NCI-H748 (cell line): Measurements from ENCODE around the gene GLG1.
"Not testable (repeated sequence)": the region's sequence is repeated elsewhere in the genome, so short reads cannot be mapped to it uniquely, and the experiment has no call there.

Experiments used
- DNase-seq: peaks from one replicate; lab custom pipeline; 2025; ENCODE audit not compliant: unreplicated experiment; lab: John Stamatoyannopoulos, UW

The GLG1 gene

DNA sequence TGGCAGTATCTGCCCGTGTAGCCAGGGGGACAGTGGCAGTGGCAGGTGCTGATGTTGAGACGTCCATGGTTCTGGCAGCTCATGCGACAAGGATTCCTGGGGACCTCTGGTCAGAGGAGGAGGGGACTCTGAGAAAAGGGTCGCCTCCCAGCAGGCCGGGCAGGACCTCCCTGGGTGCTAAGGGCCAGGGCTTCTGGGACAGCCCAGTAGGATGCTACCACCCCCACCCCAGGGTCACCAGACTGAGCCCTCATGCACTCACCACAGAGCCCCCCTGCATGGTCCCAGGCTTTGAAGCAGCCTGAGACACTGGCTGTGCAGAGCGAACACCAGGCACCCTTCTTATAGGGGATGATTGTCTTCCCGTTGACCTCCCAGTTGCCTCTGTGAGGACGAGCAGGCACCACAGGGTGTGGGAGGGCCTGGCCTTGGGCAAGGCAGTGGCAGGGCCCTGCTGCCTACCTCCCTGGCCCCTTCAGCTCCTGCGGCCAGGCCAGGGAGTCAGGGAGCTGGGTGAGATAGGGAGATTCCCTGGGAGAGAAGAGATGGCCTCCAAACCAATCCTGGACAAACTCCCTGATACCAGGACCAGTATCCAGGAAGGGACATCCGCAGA, 194.0 kb downstream of the GLG1 start:
- not testable (repeated sequence) for DNase-seq

DNA sequence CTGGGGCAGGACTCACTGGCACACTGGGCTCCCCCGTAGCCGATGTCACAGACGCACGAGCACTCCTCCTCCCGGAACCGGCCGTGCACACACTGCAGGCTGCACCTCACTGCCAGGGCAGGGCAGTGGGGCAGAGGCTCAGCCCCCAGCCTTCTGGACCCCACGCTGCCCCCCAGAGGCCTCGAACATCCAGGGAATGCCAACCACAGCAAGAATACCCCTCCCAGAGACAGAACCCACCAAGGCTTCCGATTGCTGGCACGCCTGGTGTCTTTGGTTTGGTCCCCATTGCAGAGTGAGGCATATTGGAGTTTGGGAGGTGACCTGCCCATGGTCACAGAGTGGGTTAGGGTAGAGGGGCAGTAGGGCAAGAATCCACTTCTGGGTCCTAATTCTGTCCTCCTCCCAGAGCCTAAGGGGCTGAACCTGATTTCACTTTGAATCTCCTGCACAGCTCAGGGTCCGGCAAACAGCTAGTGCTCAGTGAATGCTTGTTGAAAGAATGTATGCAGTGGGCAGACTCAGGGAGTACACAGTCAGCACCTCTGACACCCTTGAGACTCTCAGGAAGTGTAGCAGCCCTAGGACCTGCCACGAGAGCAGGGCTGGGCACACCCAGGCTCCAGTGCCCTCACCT, 194.7 kb downstream of the GLG1 start:
- DNase-seq, result not testable (repeated sequence)

DNA sequence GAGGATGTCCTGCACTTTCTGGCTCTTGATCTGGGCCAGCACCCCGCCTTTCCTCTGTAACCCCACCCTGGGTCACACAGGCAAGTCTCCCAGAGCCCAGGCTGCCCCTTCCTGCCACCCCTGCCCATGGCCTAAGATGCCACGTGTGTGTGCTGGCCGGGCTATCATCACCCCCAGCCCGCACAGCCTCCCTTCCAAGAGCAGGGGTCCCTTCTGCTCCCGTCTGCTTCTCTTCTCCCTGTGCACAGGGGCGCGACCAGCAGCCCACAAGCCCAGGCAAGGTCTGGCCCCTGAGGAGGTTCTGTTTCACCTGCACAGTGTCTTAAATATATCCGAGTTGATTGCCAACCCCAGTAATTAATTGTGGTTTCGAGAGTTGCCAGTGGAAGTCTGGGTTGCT, 195.9 kb downstream of the GLG1 start:
- not testable (repeated sequence) for DNase-seq

DNA sequence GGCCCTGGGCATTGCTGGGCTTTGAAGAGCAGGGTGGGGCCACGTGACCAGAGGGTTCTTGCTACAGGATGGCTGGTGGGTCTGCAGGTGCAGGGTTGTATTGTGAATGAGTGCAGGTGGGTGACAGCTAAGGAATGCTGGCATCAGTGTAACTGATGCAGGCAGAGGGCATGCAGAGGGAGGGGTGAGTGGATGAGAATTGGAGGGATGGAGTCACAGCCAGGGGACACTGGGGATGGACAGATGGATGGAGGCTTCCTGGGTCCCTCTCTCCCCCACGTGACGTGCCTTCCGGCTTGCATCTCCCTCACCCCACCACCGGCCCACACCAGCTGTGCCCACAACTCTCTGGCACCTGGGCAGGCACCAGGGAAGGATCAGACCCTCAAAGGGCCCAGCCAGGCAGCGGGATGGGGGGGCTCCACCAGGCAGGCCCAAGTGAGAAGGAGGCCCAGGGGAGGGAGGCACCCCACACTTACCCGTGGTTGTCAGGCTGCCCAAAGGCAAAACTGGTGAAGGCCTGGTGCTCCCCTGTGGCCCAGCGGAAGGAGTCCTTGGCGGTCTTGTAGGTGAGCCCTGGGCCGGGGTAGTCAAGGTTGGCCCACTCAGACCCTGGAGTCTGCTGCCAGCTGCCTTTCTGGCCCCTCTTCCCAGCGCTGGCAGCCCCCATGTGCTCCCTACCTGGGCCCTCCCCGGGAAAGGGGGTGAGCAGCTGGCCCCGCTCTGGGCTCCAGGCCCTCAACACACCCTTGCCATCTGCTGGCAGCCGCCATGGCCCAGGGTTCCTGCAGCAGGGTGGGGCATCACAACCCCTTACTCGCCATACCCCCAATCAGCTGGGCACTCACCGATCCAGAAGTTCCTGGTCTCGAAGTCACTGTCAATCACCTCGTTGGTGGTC, 196.6 kb downstream of the GLG1 start:
- DNase-seq, result not testable (repeated sequence)

DNA sequence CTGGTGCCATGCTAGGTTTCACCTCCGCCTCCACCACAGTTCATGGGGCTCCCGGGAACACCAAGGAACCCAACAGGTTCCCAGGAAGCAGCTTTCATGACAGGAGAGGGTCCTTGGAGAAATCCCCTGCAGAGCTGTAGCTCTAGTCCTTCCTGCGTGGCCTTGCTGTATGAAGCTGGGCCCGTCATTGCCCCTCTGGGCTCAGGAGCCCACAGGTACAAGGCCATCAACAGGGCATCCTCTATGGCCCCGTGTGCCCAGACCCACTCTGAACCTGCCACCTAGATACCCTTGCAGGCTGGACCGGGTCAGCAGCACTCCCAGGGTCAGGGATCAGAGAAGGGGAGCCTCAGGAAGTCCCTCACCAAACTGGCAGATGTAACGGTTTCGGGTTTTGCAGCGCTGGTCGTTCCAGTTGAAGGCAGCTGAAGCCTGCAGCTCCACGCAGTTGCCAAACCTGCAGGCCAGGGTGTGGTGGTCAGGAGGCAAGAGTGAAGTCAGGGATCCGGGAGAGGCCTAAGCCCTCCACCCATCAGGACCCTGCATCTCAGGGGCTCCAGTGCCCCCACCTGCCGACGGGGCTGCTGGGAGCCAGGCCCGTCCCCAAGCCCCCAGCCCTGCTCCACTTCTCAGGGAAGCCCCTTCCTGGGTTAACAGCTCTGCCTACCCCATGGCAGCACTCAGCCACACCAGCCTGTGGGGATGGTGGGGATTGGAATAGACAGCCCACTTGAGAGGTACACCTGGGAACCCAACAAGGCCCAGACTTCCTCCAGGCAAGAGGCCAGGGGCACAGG, 197.5 kb downstream of the GLG1 start:
- not testable (repeated sequence) for DNase-seq

DNA sequence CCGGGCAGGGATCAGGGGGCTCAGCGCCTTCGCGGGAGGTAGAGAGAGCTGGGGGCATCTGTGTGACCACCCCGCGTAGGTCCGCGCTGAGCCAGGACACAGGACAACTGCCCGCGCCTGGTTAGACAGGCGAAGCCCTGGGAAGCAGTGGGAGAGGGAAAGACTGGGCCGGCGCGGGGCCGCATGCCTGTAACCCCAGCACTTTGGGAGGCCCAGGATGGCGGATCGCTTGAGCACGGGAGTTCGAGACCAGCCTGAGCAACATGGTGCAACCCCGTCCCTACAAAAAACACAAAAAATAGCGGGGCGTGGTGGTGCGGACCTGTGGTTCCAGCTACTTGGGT, 199.6 kb downstream of the GLG1 start:
- not testable (repeated sequence) for DNase-seq

DNA sequence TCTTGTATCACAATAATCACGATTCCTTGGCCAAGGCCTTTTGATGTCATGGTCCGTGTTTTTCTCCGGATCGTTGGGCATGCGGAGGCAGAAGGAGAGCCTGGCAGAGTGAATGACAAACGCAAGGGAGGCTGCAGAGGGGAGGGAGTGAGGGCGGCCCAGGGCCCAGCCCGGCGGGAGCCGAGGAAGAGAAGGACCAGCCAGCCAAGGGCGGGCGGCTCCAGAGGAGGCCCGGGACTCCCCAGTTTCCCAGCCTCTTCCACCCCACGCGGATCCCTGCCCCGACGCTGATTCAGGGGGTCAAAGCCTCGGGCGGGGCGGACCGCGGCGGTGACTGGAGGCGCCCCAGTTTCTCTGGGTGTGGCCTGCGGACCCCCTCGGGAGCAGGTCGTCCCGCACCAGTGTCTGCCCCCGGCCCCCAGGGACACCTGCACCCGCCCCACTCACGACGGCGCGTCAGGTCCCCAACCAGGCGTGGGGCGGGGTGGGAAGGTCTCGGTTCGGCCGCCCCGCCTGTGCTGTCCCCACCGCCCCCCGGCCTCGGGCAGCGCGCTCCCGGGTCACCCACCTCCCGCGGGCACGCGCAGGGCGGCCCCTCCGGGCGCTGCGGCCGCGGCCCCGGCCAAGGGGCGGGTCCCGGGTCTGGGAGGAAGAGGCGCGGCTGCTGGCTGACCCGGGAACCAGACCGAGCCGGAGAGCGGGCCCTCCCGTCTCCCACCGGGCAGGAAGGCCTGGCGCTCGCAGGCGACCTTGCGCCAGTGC, 200.1 kb downstream of the GLG1 start:
- DNase-seq, result not testable (repeated sequence)

DNA sequence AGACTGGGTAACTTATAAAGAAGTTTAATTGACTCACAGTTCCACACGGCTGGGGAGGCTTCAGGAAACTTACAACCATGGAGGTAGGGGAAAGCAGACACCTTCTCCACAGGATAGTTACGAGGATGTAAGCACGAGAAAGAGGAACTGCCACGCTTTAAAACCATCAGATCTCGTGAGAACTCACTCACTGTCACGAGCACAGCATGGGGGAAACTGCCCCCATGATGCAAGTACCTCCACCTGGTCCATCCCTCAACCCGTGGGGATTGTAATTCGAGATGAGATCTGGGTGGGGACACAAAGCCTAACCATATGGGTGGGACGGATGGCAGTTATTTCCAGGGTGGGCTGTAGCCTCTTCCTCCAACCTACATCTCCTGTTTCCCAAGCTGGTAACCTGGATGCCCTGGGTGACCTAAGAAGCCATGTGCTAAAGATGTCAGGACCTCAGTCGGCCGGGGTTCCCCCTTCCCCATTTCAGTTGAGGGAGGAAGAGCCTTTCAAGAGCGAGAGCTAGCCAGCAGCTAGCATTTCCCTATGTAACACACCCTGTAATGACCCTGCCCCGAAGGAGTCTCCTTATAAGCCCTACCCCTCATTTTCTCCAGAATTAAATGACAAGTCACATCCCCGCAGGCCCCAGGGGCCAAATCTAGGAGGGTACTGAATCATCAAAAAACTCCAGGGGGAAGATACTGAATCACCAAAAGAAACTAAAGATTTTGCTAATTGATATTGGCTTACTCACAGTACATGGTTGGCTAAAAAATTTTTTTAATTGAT, 202.6 kb downstream of the GLG1 start:
- not testable (repeated sequence) for DNase-seq

DNA sequence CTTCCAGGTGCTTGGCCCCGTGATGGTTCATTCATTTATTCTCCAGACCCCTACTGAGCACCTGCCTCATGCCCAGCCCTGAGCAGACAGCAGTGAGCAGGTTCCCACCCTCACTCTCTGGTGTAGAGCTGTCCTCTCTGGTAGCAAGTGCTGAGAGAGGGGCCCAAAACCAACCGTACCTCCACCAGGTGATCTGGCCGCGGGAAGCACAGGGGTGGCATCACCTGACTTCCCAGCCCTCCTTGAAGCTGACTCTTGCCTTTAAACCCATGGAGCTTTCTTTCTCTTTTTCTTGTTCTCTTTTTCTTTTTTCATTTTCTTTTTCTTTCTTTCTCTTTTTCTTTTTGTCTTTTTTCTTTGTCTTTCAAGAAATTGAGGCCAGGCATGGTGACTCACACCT, 206.7 kb downstream of the GLG1 start:
- DNase-seq, result not testable (repeated sequence)

DNA sequence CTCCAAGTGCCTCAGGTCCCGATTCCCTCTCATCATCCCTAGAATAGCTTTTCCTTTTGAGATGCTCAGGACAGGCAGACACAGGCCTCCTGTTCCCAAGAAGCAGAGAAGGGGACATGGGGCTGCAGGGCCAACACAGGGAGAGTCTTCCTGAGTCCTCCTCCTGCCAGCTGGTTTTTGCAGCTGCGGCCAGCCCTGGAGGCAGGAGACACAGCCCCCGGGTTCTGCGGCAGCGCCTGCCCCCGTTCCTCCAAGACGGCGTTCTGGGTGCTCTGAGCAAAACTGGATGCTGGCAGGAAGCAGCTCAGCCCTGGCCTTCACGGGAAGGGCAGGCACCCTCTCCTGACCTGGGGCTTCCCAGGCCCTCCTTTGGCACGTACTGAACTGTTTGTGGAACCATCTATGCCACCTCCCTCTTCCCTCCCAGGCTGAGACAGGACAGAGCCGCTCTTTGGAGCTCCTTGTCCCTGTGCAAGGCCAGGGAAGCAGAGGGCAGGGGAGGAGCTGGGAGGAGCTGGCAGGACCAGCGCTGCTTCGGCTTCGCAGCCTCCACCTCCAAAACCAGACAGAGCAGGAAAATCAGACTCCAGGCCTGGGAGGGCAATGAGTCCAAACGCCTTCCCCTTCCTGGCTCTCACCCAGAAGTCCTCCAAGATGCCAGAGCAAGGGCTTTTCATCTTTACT, 208.6 kb downstream of the GLG1 start:
- not testable (repeated sequence) for DNase-seq
